GM21786 (cell line): Measurements from ENCODE around the gene NAALADL2.
"Not testable (repeated sequence)": the region's sequence is repeated elsewhere in the genome, so short reads cannot be mapped to it uniquely, and the experiment has no call there.

Experiments
- ATAC-seq: cut with Tn5 transposase; IDR thresholded peaks from one replicate; pipeline ENCODE4 v1.9.1; 2021; ENCODE audit not compliant: unreplicated experiment

The NAALADL2 gene

DNA sequence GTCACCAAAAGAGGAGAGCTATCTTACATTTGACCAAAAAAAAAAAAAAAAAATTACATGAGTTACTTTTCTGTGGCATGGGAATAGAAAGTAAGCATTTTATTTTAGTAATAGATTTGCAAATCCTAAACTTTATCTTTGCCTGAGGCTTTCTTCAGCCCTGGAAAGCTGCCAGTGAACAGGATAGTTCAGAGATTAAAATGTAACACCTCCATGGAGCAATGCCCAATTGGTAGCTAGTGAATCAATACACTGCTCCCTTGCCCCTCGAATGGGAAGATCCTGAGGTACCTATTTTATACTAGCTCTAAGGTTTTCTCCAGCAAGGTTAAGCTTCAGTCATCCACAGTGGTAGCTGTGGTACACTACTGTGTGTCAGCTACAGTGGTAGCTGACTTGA lies 867.1 kb downstream of the NAALADL2 start:
- no peak for ATAC-seq

DNA sequence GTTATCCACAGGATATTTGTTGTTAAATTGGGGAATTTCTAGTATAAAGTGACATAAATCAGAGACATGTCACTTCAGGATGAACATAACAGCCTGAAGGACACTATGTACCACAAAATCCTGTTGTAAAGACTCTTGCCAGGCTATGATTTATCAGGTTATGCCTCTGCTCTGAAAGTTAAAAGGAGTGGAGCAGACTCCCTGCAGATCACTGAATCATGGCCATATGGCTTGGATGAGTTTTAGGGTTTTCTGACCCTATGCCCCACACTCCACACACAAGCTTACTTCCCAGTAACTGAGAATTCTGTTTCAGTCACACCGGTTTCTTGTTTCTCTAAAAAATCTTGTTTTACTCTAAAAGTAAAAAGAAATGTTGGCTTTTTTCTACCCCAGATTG lies 869.4 kb downstream of the NAALADL2 start:
- ATAC-seq = no peak

DNA sequence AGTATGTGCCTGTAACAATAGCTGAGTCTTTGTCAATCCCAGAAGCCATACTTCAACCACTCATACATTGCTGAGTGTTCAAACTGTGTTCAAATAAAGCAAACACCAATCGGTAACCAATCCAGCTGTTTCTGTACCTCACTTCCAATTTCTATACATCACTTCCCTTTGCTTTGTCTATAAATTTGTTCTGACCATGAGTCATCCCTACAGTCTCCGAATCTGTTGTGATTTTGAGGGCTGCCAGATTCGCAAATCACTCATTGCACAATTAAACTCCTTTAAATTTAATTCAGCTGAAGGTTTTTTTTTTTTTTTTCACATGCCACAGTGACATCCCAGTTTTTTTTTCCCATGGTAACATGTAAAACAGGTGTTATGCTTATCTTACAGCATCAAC lies 870.3 kb downstream of the NAALADL2 start:
- no peak for ATAC-seq

DNA sequence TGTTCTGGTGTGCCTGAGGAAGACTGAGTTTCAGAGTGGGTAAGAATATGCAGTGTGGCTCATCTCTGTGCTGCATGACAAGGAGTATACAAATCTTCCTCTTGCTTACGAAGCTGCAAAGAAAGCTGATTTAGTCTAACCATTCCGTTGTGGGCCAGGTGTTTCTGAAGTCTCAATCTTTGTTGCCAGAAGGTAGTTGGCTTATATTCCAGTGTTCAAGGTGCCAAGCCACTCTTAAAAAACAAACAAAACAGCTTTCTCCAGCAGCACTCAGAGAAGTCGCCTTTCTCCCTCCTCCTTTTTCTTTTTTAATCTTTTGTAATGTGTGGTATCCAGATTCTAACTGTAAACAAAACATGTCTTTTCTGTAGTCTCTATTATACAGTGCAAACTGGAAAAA lies 872.4 kb downstream of the NAALADL2 start:
- ATAC-seq = no peak

DNA sequence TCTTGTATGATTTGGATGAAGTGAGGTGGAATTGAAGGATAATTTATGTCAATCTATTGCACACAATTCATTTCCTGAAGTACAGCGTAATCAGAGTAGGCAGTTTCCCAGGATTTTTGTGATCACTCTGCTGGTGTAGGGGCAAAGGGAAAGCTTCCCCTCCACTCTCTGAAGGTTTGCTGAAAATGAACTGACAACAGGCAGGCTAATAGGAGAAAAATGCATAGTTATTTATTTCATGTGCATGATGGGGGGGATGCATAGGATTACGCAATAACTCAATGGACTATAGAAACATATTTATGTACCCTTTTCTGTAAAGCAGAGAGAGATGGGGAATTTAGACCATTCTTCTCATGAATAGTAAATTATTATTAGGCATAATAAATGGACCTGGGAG lies 872.9 kb downstream of the NAALADL2 start:
- no peak for ATAC-seq

DNA sequence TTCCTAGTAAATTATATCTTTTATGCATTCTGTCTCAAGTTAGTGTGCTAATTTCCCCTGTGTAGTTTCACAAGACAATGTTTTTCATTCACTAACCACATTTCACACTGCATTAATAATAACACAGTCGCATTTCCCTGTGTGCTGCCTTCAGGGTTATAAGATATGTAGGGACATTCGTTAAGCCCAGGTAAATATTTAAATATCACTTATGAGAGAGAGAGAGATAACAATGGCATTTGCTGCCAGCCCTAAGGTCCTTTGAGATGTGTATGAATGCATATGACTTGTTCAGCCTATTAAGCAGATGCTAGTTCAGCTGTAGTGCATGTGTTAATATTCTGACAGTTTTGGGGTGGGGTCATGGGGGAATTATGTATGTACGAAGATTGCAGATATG lies 876.7 kb downstream of the NAALADL2 start:
- no peak for ATAC-seq

DNA sequence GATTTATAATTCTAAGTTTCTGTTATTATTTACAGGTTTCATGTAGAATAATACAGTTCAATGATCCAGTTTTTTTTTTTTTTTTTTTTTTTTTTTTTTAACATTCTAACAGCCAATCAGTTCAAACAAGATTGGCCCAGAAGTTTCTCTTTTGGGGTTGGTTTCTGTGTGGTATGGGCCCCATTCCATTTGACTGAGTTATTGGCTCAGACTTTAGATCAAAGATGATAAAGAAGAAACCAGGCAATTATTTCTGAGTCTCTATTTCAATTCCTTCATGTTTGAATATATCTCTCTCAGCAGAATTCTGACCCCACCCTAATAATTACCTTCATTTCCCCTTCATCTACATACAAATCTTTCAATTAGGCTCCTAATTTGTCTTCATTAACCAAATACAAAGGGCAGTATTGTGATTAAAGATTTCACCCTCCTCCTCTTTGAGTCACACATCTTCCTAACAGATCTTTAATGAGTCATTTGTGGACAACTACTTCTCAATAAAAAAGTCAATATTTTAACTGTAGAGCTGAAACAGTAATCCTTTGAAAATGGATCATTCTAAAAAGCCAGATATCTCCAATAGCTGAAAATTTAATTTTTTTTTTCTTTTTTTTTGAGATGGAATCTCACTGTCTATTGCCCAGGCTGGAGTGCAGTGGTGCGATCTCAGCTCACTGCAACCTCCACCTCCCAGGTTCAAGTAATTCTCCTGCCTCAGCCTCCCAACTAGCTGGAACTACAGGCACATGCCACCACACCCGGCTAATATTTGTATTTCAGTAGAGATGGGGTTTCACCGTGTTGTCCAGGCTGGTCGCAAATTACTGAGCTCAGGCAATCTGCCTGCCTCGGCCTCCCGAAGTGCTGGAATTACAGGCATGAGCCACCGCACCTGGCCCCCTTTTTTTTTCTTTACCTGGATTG lies 878.8 kb downstream of the NAALADL2 start:
- no peak for ATAC-seq

DNA sequence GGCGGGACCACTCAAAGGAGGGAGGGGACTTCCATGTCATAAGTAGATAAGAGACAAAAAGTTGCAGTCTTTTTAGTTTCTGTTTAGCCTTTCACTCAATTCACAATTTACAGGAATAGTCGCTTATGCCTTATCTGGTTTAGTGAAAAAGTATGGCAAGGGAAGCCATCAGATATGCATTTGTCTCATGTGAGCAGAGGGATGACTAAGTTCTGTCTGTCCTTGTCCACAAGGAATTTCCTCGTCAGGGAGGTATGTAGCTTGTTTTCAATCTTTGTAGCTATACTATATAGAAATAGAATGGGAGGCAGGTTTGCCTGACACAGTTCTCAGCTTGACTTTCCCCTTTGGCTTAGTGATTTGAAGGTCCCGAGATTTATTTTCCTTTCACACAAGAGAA lies 882.8 kb downstream of the NAALADL2 start:
- ATAC-seq = no peak

DNA sequence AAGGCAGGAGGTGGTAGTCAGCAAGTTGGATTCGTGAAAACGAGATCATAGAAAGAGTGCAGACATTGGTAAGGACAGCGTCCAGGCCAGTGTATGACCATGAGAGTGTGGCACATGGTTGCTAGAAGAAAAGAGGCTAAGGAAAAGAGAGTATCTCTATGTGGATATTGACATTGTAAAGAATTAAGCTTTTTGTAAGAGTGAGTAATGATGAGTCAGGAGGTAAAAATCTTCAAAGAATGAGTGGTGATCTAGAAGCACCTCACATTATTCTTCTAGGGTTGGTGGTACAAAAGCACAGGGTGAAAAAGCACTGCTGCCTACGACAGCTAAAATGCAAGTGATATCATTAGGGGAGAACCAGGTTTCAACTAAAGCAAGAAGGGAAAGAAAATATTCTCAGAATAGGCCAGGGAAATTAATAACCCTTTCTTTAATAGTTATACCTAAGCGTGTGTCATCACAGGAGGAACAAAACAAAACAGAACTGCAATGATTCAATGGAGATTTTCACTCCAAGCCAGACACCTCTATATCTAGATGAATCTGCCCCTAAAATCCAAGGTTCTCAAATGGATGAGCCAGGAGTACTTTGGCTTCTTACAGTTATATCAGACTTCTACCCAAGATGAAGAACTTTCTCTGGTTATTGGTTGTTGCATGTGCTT lies 884.7 kb downstream of the NAALADL2 start:
- no peak for ATAC-seq

DNA sequence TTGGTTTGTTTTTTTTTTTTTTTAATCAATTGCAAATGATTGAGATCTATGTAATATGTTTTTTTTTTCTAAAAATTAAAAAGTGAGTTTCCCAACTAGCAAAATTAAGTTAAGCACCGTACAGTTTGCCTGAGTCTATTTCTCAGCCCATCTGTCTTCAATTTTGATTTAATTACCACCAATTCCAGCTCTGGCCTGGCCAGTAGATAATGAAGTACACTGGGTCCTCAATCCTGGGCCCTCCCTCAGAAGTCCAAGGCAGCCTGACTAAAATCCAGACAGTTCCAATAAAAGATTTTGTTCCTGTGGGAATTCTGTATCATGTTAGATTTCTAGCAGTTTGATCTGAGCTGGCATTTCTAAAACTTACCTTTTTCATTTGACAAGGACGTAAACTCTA lies 887.2 kb downstream of the NAALADL2 start:
- no peak for ATAC-seq

DNA sequence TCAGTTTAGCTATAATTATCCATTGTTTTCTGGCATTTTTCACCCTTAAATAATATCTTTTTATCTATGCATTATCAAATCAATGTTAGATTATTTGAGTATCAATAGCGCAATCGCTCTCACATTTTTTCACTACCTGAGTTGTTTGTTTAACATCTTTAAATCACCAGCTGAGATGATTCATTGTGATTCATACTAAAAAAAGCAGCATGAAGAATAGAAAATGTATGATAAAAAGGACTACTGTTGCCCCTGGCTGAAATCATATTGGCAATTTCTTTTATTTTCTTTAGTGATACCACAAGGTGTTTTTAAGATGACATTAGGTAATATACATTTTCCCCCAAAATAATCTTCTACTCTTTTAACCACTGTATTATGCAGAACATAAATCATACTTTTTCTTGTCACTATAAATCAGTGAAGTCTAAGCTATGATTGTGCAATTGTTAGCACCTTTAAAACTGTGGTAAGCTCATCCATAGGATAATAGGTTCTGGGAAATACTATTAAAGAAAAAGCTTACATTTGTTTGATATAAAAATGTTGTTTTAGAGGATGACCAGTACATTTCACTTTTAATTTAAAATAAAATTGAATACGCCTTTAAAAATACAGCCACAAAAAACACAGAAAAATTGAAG lies 889.1 kb downstream of the NAALADL2 start:
- ATAC-seq = no peak

DNA sequence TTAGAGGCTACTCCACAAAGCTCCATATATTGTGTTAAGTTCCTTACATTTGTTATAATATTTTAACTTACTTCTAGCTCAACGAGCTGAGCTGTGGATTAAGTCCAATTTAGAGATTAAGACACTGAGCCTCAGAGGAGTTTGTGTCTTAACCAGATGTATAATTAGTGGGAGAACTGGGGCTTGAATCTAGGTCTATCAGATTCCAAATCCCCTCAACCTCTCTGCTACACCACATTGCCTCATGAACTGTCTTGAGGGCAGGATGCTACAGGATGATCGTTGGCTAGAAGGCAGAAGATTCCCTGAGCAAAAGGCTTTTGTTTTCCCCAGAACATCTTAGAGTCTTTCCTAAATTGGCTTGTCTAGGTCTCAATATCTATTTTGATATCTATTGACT lies 890.8 kb downstream of the NAALADL2 start:
- ATAC-seq = no peak

DNA sequence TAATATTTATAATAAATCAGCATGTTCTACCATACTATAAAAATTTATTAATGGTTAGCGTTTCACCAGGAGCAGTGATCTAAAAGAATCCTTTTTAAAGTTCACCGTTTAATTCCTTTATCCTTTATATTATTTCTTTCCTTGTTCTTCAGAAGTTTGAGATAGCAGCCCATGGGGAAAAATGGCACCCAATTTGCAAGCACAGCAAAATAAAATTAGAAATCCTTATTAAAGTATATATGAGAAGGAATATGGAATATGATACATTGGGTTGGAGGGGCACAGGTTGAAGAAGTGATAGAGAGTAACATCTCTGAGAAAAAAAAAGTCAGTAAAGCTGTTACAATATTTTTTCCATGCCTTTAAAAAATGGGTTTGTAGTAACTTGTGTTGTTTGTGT lies 892.0 kb downstream of the NAALADL2 start:
- no peak for ATAC-seq

DNA sequence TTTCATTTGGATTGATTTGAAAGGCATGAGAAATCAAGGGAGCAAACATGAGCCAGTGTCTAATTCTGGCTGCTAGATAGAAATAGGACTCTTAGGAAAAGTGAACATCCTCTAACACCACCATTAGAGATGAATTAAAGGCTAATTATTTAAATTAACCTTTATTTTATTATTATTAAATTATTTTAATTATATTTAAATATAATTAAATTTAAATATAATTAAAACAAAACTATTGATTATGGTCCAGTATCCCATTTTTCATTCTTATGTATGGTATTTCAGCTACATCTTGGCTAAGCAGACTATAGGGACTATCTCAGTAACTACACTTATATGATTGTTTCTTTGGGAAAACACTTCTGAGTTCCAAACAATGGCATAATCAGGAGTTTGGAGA lies 904.8 kb downstream of the NAALADL2 start:
- ATAC-seq = no peak

DNA sequence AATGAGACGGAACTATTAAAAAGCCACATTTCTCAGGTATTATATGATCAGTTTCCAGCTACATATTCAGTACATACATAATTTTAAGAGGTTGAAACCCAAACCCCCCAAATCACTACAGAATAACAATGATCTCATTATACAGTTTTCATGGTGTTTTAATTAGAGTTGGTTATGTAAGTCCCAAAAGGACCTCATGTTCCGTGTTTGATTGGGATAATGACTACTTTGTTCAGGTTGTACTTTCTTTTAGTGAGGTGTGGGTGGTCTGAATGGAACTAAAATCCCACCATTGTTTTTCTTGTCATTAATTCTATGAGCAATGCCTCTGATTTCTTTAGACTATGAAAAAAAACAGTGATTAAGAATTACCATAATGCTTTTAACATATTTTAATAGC lies 905.6 kb downstream of the NAALADL2 start:
- ATAC-seq = no peak

DNA sequence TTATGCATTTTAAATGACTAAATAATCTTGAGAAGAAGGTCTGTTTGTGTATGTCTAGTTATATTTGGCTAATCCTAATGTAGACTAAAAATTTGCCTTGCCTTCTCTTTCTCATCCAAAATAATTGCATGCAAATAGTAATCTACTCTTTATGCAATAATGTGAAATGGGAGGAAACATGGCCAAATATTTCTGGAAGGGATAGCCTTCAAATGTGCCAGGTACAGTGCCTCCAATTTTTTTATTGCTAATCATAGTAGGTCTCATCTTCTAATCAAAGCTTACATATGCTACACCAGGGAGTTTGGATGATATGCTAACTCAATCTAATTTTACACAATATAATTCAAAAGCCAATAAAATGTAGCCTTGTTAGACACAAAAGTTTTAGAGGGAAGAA lies 911.3 kb downstream of the NAALADL2 start:
- no peak for ATAC-seq

DNA sequence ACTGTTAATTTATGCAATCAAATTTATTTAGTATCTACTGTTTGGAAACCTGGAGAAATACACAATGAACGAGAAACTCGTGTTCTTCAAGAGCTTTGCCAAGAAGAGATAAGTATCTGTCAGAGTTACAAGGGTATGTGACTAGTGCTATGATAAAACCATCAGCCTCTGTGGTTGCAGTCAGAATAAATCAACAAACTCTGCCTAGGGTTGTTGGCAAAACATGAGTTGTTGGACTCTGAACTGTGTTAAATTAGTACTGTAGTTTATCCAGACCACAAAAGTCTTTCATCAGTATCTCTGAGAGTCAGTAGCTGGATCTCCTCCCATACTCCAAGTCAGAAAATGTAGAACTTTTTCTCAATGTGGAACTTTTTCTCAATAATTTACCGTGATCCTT lies 918.4 kb downstream of the NAALADL2 start:
- ATAC-seq = no peak

DNA sequence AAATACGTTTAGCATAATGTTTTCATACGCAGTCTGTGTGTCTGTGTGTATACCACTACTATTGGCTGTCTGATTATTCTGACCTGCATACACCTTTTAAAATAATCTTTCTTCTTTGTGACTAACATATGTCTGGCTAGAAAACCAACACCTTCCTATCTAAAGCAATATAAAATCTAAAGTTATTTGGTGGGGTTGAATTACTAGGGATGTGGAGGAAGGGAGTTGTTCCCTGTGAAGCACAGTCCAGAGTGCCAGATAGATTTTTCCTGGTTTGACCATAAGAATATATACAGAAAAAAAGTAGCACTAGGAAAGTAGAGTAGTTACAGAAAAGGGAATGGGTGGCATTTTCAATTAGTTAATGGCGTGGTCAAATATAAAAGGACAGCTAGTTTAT lies 918.8 kb downstream of the NAALADL2 start:
- no peak for ATAC-seq

DNA sequence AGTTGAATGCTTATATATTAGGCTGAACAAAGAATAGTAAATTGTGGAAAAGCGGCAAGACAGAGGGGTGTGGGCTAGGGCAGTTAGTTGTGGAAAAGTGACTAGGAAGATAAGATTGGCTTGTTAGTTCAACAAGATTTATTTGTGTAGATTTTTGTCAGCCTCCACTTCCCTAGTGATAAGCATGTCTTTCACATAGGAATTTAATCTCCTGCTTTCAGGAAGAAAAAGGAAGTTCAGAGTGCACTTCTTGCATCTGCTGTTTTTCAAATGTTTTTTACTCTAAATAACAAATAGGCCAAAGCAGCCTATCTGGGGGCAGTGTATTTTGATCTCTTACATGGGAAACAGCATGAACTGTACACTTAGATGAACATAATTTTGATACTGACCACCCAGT lies 919.9 kb downstream of the NAALADL2 start:
- ATAC-seq = no peak

DNA sequence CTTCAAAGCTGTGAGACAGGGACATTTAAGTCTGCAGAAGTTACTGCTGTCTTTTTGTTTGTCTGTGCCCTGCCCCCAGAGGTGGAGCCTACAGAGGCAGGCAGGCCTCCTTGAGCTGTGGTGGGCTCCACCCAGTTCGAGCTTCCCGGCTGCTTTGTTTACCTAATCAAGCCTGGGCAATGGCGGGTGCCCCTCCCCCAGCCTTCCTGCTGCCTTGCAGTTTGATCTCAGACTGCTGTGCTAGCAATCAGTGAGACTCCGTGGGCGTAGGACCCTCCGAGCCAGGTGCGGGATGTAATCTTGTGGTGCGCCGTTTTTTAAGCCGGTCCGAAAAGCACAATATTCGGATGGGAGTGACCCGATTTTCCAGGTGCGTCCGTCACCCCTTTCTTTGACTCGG lies 928.0 kb downstream of the NAALADL2 start:
- not testable (repeated sequence) for ATAC-seq

DNA sequence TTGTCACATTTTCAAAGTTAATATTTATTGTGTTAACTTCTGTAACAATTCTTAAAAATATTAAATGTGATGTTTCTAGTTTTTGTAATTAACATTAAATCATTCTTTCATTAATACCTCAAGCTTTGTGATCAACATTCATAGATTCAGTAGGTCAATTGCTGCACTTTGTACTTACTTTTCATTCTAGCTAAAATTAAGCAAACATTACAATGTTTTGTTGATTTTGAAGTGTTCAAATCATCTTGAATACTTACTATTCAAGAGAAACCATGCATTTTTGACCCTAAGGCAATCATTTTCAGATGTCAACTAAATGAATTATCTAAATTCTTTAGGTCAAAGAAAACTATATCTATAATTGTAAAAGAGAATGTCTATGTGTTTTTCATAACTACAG lies 933.1 kb downstream of the NAALADL2 start:
- ATAC-seq = no peak

DNA sequence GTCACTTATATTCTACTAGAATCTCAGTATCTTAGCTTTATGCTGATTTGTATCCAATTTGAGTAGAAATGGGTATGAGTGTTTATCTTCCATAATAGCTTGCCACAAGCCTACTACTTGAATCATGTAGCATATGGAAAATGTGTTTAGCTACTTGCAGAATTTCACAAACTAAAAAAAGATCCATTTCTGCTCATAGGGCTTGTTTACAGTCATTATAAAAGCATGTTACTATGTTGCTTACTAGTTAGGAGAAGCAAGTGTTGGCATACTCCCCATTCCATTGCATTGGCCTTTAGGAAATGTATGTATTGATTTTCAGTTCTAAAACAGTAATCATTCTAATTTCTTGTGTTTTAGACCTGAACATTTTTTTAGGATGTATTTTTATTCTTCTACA lies 939.2 kb downstream of the NAALADL2 start:
- ATAC-seq = no peak
